ENCODE data around the gene ESRRB.

Gene ESRRB

GRCh38 chr14:76450476-76450875 lies 74.5 kb downstream of the ESRRB start:
- no peak for DNase-seq (ENCODE audit: low spot score)

- DNase-seq (ENCODE audit: low spot score) = peak; percentile 17
Observed at GRCh38 chr14:76456200-76456599, 80.3 kb downstream of the ESRRB start.

GRCh38 chr14:76456891-76457586 lies 81.1 kb downstream of the ESRRB start:
- DNase-seq (ENCODE audit: low spot score) = no peak

GRCh38 chr14:76457841-76458240 lies 81.9 kb downstream of the ESRRB start:
- no peak for DNase-seq (ENCODE audit: low spot score)

GRCh38 chr14:76461886-76462285 lies 85.9 kb downstream of the ESRRB start:
- no peak for DNase-seq (ENCODE audit: low spot score)

GRCh38 chr14:76462330-76462729 lies 86.4 kb downstream of the ESRRB start:
- no peak for DNase-seq (ENCODE audit: low spot score)

GRCh38 chr14:76463105-76463504 lies 87.2 kb downstream of the ESRRB start:
- DNase-seq (ENCODE audit: low spot score) = no peak

- DNase-seq (ENCODE audit: low spot score) = no peak
Observed at GRCh38 chr14:76464856-76465255, 88.9 kb downstream of the ESRRB start.

GRCh38 chr14:76465664-76466063 lies 89.7 kb downstream of the ESRRB start:
- no peak for DNase-seq (ENCODE audit: low spot score)

- DNase-seq (ENCODE audit: low spot score) = no peak
Observed at GRCh38 chr14:76467711-76468155, 91.8 kb downstream of the ESRRB start.

GRCh38 chr14:76472199-76472723 lies 96.3 kb downstream of the ESRRB start:
- no peak for DNase-seq (ENCODE audit: low spot score)

- no peak for DNase-seq (ENCODE audit: low spot score)
Observed at GRCh38 chr14:76473481-76474263, 97.7 kb downstream of the ESRRB start.

GRCh38 chr14:76480426-76480825 lies 104.5 kb downstream of the ESRRB start:
- DNase-seq (ENCODE audit: low spot score) = no peak

GRCh38 chr14:76484355-76484754 lies 108.4 kb downstream of the ESRRB start:
- no peak for DNase-seq (ENCODE audit: low spot score)

GRCh38 chr14:76486251-76486743 lies 110.4 kb downstream of the ESRRB start:
- DNase-seq (ENCODE audit: low spot score) = no peak

GRCh38 chr14:76488551-76488950 lies 112.6 kb downstream of the ESRRB start:
- DNase-seq (ENCODE audit: low spot score) = no peak

- DNase-seq (ENCODE audit: low spot score) = no peak
Observed at GRCh38 chr14:76489667-76490066, 113.7 kb downstream of the ESRRB start.

GRCh38 chr14:76490111-76490510 lies 114.2 kb downstream of the ESRRB start:
- no peak for DNase-seq (ENCODE audit: low spot score)

- no peak for DNase-seq (ENCODE audit: low spot score)
Observed at GRCh38 chr14:76490735-76491134, 114.8 kb downstream of the ESRRB start.

- no peak for DNase-seq (ENCODE audit: low spot score)
Observed at GRCh38 chr14:76491172-76491930, 115.4 kb downstream of the ESRRB start.

- no peak for DNase-seq (ENCODE audit: low spot score)
Observed at GRCh38 chr14:76495983-76496382, 120.0 kb downstream of the ESRRB start.

- DNase-seq (ENCODE audit: low spot score) = no peak
Observed at GRCh38 chr14:76496595-76496994, 120.7 kb downstream of the ESRRB start.
